GM12878 (cell line): ENCODE data around the gene DNAJC9. TPM values are rescaled to one million over a fixed set of nuclear protein-coding genes. Genes with fewer than 3 reads are reported as not detected.
A peak's percentile ranks its signal among the peaks of the same experiment; 100 is the strongest.

ENCODE experiments used
- ATAC-seq: fragments of 200-7000 bp; cut with Tn5 transposase; 3 replicates; pipeline ENCODE4 v1.9.1; 2020; ENCODE audit warnings: mild to moderate bottlenecking, moderate library complexity
- BruUV-seq: library from RNA; stranded (reverse); fragments of 400-500 nt; replicated peaks from 2 replicates; lab custom pipeline; 2021; lab: Mats Ljungman, UMichigan
- CTCF ChIA-PET: fragments of 300-600 bp; sonication (Branson Sonifier 250); formaldehyde crosslinking; extraction: SDS; loops from one replicate; lab custom pipeline; 2021; ENCODE audit warnings: inconsistent platforms; lab: Yijun Ruan, JAX
- POLR2A ChIA-PET: fragments of 350-600 bp; formaldehyde crosslinking; extraction: SDS; loops from one replicate; lab custom pipeline; 2021; ENCODE audit warnings: inconsistent platforms; lab: Charles Lee
- RAD21 ChIA-PET: fragments of 300-600 bp; sonication (Branson Sonifier 250); formaldehyde crosslinking; loops from one replicate; lab custom pipeline; 2023; ENCODE audit warnings: antibody characterized with exemption; ENCODE audit not compliant: unreplicated experiment; lab: Charles Lee
- SMC1A ChIA-PET: fragments of 300-600 bp; sonication (Branson Sonifier 250); formaldehyde crosslinking; loops from one replicate; lab custom pipeline; 2023; ENCODE audit not compliant: unreplicated experiment, uncharacterized antibody; lab: Charles Lee
- DNase-seq: peaks from one replicate; pipeline ENCODE4 v3.0.0-alpha.2; 2011; ENCODE audit warnings: low read depth, low spot score
- FAIRE-seq: peaks from 3 replicates; lab custom pipeline; 2011; peaks lifted over from hg19 to GRCh38; lab: Jason Lieb, UNC
- H2AFZ ChIP-seq: 2 replicates; pipeline ENCODE4 v1.6.0; 2011; ENCODE audit warnings: low read depth, low read length, control low read depth; ENCODE audit not compliant: control insufficient read depth
- H3K27ac ChIP-seq: 2 replicates; pipeline ENCODE4 v1.5.1; 2011; ENCODE audit warnings: control low read depth; ENCODE audit not compliant: control insufficient read depth, insufficient read depth
- H3K27me3 ChIP-seq, 2 experiments: replicated peaks in 1 of 2; 2 replicates each; pipeline versions ENCODE4 v1.6.0 to v1.6.1; 2011; ENCODE audit warnings: low read length in 1 of 2; ENCODE audit not compliant: control insufficient read depth in 2 of 2, insufficient read depth in 2 of 2
- H3K36me3 ChIP-seq, 2 experiments: 2 replicates each; pipeline ENCODE4 v1.5.1; 2011; ENCODE audit warnings: low read length in 1 of 2; ENCODE audit not compliant: control insufficient read depth in 2 of 2, insufficient read depth in 2 of 2
- H3K4me1 ChIP-seq: 2 replicates; pipeline ENCODE4 v1.6.1; 2011; ENCODE audit warnings: mild to moderate bottlenecking, low read length, moderate library complexity, mixed read lengths; ENCODE audit not compliant: control insufficient read depth, insufficient read depth
- H3K4me2 ChIP-seq: 2 replicates; pipeline ENCODE4 v1.6.0; 2011; ENCODE audit warnings: control low read depth; ENCODE audit not compliant: control insufficient read depth, insufficient read depth
- H3K4me3 ChIP-seq: fragments of 200-600 bp; sonication (generic); 2 replicates; pipeline ENCODE4 v1.5.1; 2016
- H3K79me2 ChIP-seq: 2 replicates; pipeline ENCODE4 v1.6.0; 2011; ENCODE audit warnings: low read length; ENCODE audit not compliant: control insufficient read depth, insufficient read depth
- H3K9ac ChIP-seq: 2 replicates; pipeline ENCODE4 v1.8.0; 2011; ENCODE audit warnings: low read length, control low read depth, mixed read lengths; ENCODE audit not compliant: control insufficient read depth, insufficient read depth
- H3K9me3 ChIP-seq: replicated peaks from 3 replicates; pipeline ENCODE4 v1.5.1; 2011; ENCODE audit warnings: mild to moderate bottlenecking, low read length; ENCODE audit not compliant: control insufficient read depth, insufficient read depth
- H4K20me1 ChIP-seq: 2 replicates; pipeline ENCODE4 v1.6.0; 2011; ENCODE audit not compliant: control insufficient read depth, insufficient read depth
- CHD2 ChIP-seq: IDR thresholded peaks from 2 replicates; pipeline ENCODE4 v1.6.1; 2011; ENCODE audit warnings: low read depth, low read length, improper control_type of control experiment, borderline replicate concordance
- CREB1 ChIP-seq: IDR thresholded peaks from 2 replicates; pipeline ENCODE4 v1.6.1; 2012; ENCODE audit warnings: low read depth, mild to moderate bottlenecking, inconsistent platforms
- CTCF ChIP-seq, 3 experiments: IDR thresholded peaks in 2 of 3; conservative IDR thresholded peaks in 1 of 3; 2 replicates each; pipeline ENCODE4 v1.5.1; 2011; ENCODE audit warnings: low read depth in 3 of 3, low read length in 3 of 3, mild to moderate bottlenecking in 3 of 3, control low read depth in 2 of 3, moderate library complexity in 2 of 3, inconsistent platforms in 1 of 3, mixed read lengths in 1 of 3; ENCODE audit not compliant: control insufficient read depth in 2 of 3, insufficient read depth in 1 of 3; ENCODE audit errors: extremely low read depth in 1 of 3
- ESRRA ChIP-seq: IDR thresholded peaks from 2 replicates; pipeline ENCODE4 v1.6.1; 2012; ENCODE audit warnings: mild to moderate bottlenecking, low read length, improper control_type of control experiment
- RAD21 ChIP-seq: IDR thresholded peaks from 2 replicates; pipeline ENCODE4 v1.6.1; 2011; ENCODE audit warnings: mild to moderate bottlenecking, low read depth, low read length, moderate library complexity; ENCODE audit not compliant: insufficient read depth
- SPI1 ChIP-seq: IDR thresholded peaks from 2 replicates; pipeline ENCODE4 v1.6.1; 2011; ENCODE audit warnings: low read depth, mild to moderate bottlenecking, low read length, moderate library complexity, borderline replicate concordance; ENCODE audit not compliant: insufficient read depth
- USF1 ChIP-seq: IDR thresholded peaks from 2 replicates; pipeline ENCODE4 v1.6.1; 2011; ENCODE audit warnings: borderline replicate concordance, low read depth, mild to moderate bottlenecking, moderate library complexity, mixed read lengths, low read length; ENCODE audit not compliant: insufficient read depth; ENCODE audit errors: extremely low read length
- ZBED1 ChIP-seq: IDR thresholded peaks from 2 replicates; pipeline ENCODE4 v1.6.1; 2016; ENCODE audit warnings: borderline replicate concordance
- ZNF217 ChIP-seq: fragments of 450-650 bp; IDR thresholded peaks from 2 replicates; pipeline ENCODE4 v1.6.1; 2017; ENCODE audit warnings: antibody characterized with exemption, mild to moderate bottlenecking
- ZNF274 ChIP-seq: IDR thresholded peaks from one replicate; pipeline ENCODE4 v1.8.0; 2011; ENCODE audit not compliant: insufficient read length, insufficient read depth
- WGBS: methylation state at CpG from one replicate; pipeline ENCODE4 v1.1.6; 2016; ENCODE audit warnings: low lambda C conversion rate; ENCODE audit not compliant: insufficient replicate concordance, insufficient coverage; ENCODE audit errors: missing lambda C conversion rate; 5-methylcytosine and 5-hydroxymethylcytosine counted together
- in situ Hi-C: fragments of 300-500 bp; cut with MboI; formaldehyde crosslinking; loops from 9 replicates; pipeline ENCODE4 v1.14.3; 2018; ENCODE audit warnings: mixed read lengths
- intact Hi-C: fragments of 100-400 bp; cut with micrococcal nuclease; formaldehyde crosslinking; loops from one replicate; pipeline ENCODE4 v1.14.2; 2022; ENCODE audit not compliant: unreplicated experiment
- polyA plus RNA-seq, 11 experiments: library from polyadenylated mRNA; depleted of rRNA in 4 of 11; unstranded in 6 of 11; stranded (reverse) in 5 of 11; fragments of >200 nt; fragmentation: Nextera tagmentation in 4 of 11; fragmentation: Illumina TruSeq in 1 of 11; extraction: Ambion mirVana in 4 of 11; extraction: Trizol in 1 of 11; gene quantifications; 1 replicate in 1 of 11; 2 replicates in 10 of 11; pipeline versions ENCODE4 v1.2.1 to v1.2.3, GENCODE V29; 2011 to 2016; ENCODE audit warnings: inconsistent platforms in 2 of 11, missing spikeins in 2 of 11, low read depth in 1 of 11
- total RNA-seq, 4 experiments: library from RNA; depleted of rRNA in 3 of 4; stranded (reverse); fragments of >200 nt in 3 of 4; fragmentation: Illumina TruSeq in 1 of 4; extraction: Trizol in 1 of 4; gene quantifications; 2 replicates each; pipeline versions ENCODE4 v1.2.1 to v1.2.3, GENCODE V29; 2013 to 2021

The DNAJC9 gene
- total and polyA plus RNA-seq, 10 of the 15 experiments (the other 5 are each of a cell fraction or from before 2014, with no cell fraction given), result 15.0 to 72.9 (median 41.8) TPM

GRCh38 chr10:73233883-73234282 is 13.2 kb downstream of the DNAJC9 start (continued):
- TF ChIP-seq USF1 (no peak), ZBED1 (no peak), CTCF (IDR thresholded peaks at IDR 0.05 in 2 of 3, conservative IDR thresholded peaks at IDR 0.05 in 1 of 3; ENCODE audit: control insufficient read depth in 2 of 3, extremely low read depth in 1 of 3, insufficient read depth in 1 of 3, low read depth in 3 of 3, low read length in 3 of 3) (no peak), ZNF274 (no peak), CREB1 (no peak), ZNF217 (no peak), ESRRA (no peak)

- CTCF ChIA-PET, result no interaction called here
- RAD21 ChIA-PET, result no interaction called here
Observed at GRCh38 chr10:73232887-73233286, 14.2 kb downstream of the DNAJC9 start.

More at GRCh38 chr10:73232887-73233286, 14.2 kb downstream of the DNAJC9 start:
- intact Hi-C loops, result no loop called here
- Histone ChIP-seq H3K9ac (no peak overlapping the region), H3K27me3 (no peaks in the 10 kb centered on the region), H3K27ac (no peak overlapping the region), H3K4me3 (no peak overlapping the region), H2AFZ (no peak overlapping the region), H3K4me1 (no peaks in the 10 kb centered on the region), H3K9me3 (no peaks in the 10 kb centered on the region), H3K4me2 (no peak overlapping the region), H4K20me1 (no peaks in the 10 kb centered on the region), H3K36me3 (peaks cover 2 to 26% of the 10 kb centered on the region in 2 experiments), H3K79me2 (no peaks in the 10 kb centered on the region)
- in situ Hi-C loops, result no loop called here
- FAIRE-seq (peak; percentile 84), ATAC-seq (no peak), DNase-seq (no peak)
- POLR2A ChIA-PET, result interaction anchor here (1.9 kb wide), 1 partner anchor 12 kb away, joined by 6 read pairs; no protein-coding TSS in a partner anchor
- no peak for TF ChIP-seq SPI1
- peak in 2 of 3 experiments; percentile 5 to 24; a peak in 1 of 6 replicates for TF ChIP-seq CTCF (IDR thresholded peaks at IDR 0.05 in 2 of 3, conservative IDR thresholded peaks at IDR 0.05 in 1 of 3; ENCODE audit: control insufficient read depth in 2 of 3, extremely low read depth in 1 of 3, insufficient read depth in 1 of 3, low read depth in 3 of 3, low read length in 3 of 3)
- no peak for TF ChIP-seq CHD2
- peak; percentile 28 for TF ChIP-seq RAD21
- SMC1A ChIA-PET, result no interaction called here
- 91% methylated on average over 8 of the region's 8 CpGs for WGBS
- BruUV-seq, result no TSS peak
